OCI-LY3 (cell line): ENCODE results near the gene DRC1.

ENCODE experiments used
- H2AFZ ChIP-seq: fragments of 200-600, 300-600 bp; shearing (Covaris generic); 2 replicates; pipeline ENCODE4 v1.6.0; 2014; ENCODE audit warnings: antibody characterized with exemption, low read depth, low read length
- H3K27ac ChIP-seq: fragments of 200-600, 300-600 bp; sonication (generic); 2 replicates; pipeline ENCODE4 v1.5.1; 2014; ENCODE audit warnings: mild to moderate bottlenecking, low read length, moderate library complexity, mixed read lengths
- H3K27me3 ChIP-seq: fragments of 200-600, 300-600 bp; sonication (generic); 2 replicates; pipeline ENCODE4 v1.6.1; 2014; ENCODE audit warnings: low read depth, low read length, mixed read lengths
- H3K36me3 ChIP-seq: fragments of 200-600, 300-600 bp; sonication (generic); replicated peaks from 2 replicates; pipeline ENCODE3; 2014; ENCODE audit warnings: low read depth, low read length, mixed read lengths
- H3K4me1 ChIP-seq: fragments of 300-600, 200-600 bp; sonication (generic); 2 replicates; pipeline ENCODE4 v1.6.1; 2014; ENCODE audit warnings: low read length, mixed read lengths
- H3K4me2 ChIP-seq: fragments of 200-600, 300-600 bp; sonication (generic); 2 replicates; pipeline ENCODE4 v1.6.1; 2014; ENCODE audit warnings: low read length, mixed read lengths
- H3K4me3 ChIP-seq: fragments of 300-600, 200-600 bp; sonication (generic); 2 replicates; pipeline ENCODE4 v1.5.1; 2014; ENCODE audit warnings: antibody characterized with exemption, mild to moderate bottlenecking, low read length, moderate library complexity
- H3K79me2 ChIP-seq: fragments of 300-600, 200-600 bp; shearing (Covaris generic); 2 replicates; pipeline ENCODE4 v1.6.1; 2014; ENCODE audit warnings: mild to moderate bottlenecking, low read length, mixed read lengths
- H3K9ac ChIP-seq: fragments of 300-600, 200-600 bp; shearing (Covaris generic); 2 replicates; pipeline ENCODE4 v1.6.0; 2014; ENCODE audit warnings: mild to moderate bottlenecking, low read length, moderate library complexity
- H3K9me3 ChIP-seq: fragments of 200-600, 300-600 bp; shearing (Covaris generic); 2 replicates; pipeline ENCODE4 v1.6.1; 2014; ENCODE audit warnings: low read length, mixed read lengths; ENCODE audit not compliant: insufficient read depth
- H4K20me1 ChIP-seq: fragments of 200-600, 300-600 bp; sonication (generic); 2 replicates; pipeline ENCODE4 v1.6.1; 2016; ENCODE audit warnings: low read length, mixed read lengths; ENCODE audit not compliant: insufficient read depth
- CTCF ChIP-seq: fragments of 200-600, 300-600 bp; sonication (generic); IDR thresholded peaks from 2 replicates; pipeline ENCODE4 v1.5.1; 2014; ENCODE audit warnings: antibody characterized with exemption, low read length, low read depth
- EZH2phosphoT487 ChIP-seq: fragments of 200-600 bp; shearing (Covaris generic); IDR thresholded peaks from 2 replicates; pipeline ENCODE4 v1.6.1; 2018; ENCODE audit warnings: antibody characterized with exemption, mixed run types, low read depth

Gene DRC1

GRCh38 chr2:26472821-26473655 lies 71.3 kb downstream of the DRC1 start:
- Histone ChIP-seq H2AFZ (no peak overlapping the region), H3K36me3 (no peaks in the 10 kb centered on the region), H3K4me1 (no peaks in the 10 kb centered on the region), H3K4me3 (no peak overlapping the region), H3K9ac (no peak overlapping the region), H3K27me3 (no peaks in the 10 kb centered on the region), H3K79me2 (no peaks in the 10 kb centered on the region), H3K9me3 (no peaks in the 10 kb centered on the region), H3K4me2 (no peak overlapping the region), H3K27ac (no peak overlapping the region), H4K20me1 (no peaks in the 10 kb centered on the region)
- no peak for TF ChIP-seq CTCF
- no peak for TF ChIP-seq EZH2phosphoT487

- H3K9ac ChIP-seq: no peak overlapping the region
- H3K27me3 ChIP-seq: no peaks in the 10 kb centered on the region
- H3K36me3 ChIP-seq: no peaks in the 10 kb centered on the region
- no peak overlapping the region for H3K4me3 ChIP-seq
- H3K9me3 ChIP-seq: no peaks in the 10 kb centered on the region
- H3K27ac ChIP-seq: no peak overlapping the region
- no peaks in the 10 kb centered on the region for H4K20me1 ChIP-seq
- no peaks in the 10 kb centered on the region for H3K79me2 ChIP-seq
- no peaks in the 10 kb centered on the region for H3K4me1 ChIP-seq
- no peak overlapping the region for H2AFZ ChIP-seq
- TF ChIP-seq CTCF: no peak
- no peak for TF ChIP-seq EZH2phosphoT487
- H3K4me2 ChIP-seq: no peak overlapping the region
These were observed 72.1 kb downstream of the DRC1 start for GRCh38 chr2:26473796-26474195.

- H3K9me3 ChIP-seq: no peaks in the 10 kb centered on the region
- H3K9ac ChIP-seq: no peak overlapping the region
- TF ChIP-seq CTCF: no peak
- TF ChIP-seq EZH2phosphoT487: no peak
- H3K36me3 ChIP-seq: no peaks in the 10 kb centered on the region
- no peak overlapping the region for H3K4me2 ChIP-seq
- H3K27ac ChIP-seq: no peak overlapping the region
- H3K27me3 ChIP-seq: no peaks in the 10 kb centered on the region
- H3K4me3 ChIP-seq: no peak overlapping the region
- no peaks in the 10 kb centered on the region for H3K4me1 ChIP-seq
- no peak overlapping the region for H2AFZ ChIP-seq
- no peaks in the 10 kb centered on the region for H3K79me2 ChIP-seq
- H4K20me1 ChIP-seq: no peaks in the 10 kb centered on the region
These were observed 72.6 kb downstream of the DRC1 start for GRCh38 chr2:26474261-26474785.

GRCh38 chr2:26475037-26475436 lies 73.3 kb downstream of the DRC1 start:
- Histone ChIP-seq H3K27me3 (no peaks in the 10 kb centered on the region), H3K4me3 (no peak overlapping the region), H3K4me2 (no peak overlapping the region), H3K27ac (no peak overlapping the region), H4K20me1 (no peaks in the 10 kb centered on the region), H3K36me3 (no peaks in the 10 kb centered on the region), H3K79me2 (no peaks in the 10 kb centered on the region), H3K9ac (no peak overlapping the region), H3K4me1 (no peaks in the 10 kb centered on the region), H2AFZ (no peak overlapping the region), H3K9me3 (no peaks in the 10 kb centered on the region)
- TF ChIP-seq CTCF (no peak), EZH2phosphoT487 (no peak)
